ENCODE measurements around the gene PCDH9. TPM values are rescaled to one million over a fixed set of nuclear protein-coding genes. Genes with fewer than 3 reads are reported as not detected.

Gene PCDH9
- total RNA-seq, 1 experiment from 2014 or later = 4.2 TPM

- Histone ChIP-seq H3K36me3 (ENCODE audit: control insufficient read depth, insufficient read depth, low read length) (no peaks in the 10 kb centered on the region), H3K4me1 (ENCODE audit: control insufficient read depth, insufficient read depth, low read length) (no peaks in the 10 kb centered on the region), H3K4me3 (ENCODE audit: low read depth in 2 of 2, low read length in 2 of 2) (no peak overlapping the region), H3K9me3 (ENCODE audit: control insufficient read depth, insufficient read depth, low read depth, low read length) (no peaks in the 10 kb centered on the region), H3K27me3 (ENCODE audit: control insufficient read depth, insufficient read depth, low read length) (no peaks in the 10 kb centered on the region), H3K27ac (ENCODE audit: low read length) (peak overlapping the region; percentile 9; the same call in 1 of the 2 replicates)
- POLR2A ChIA-PET = no interaction called here
- CTCF ChIA-PET = no interaction called here
- in situ Hi-C loops (cut with HindIII; ENCODE audit: low pct_unique_long_range_greater_than_20kb, low sequenced_read_pairs) = no loop called here
- no peak for ATAC-seq
- intact Hi-C loops (cut with micrococcal nuclease; ENCODE audit: unreplicated experiment) = no loop called here
- TF ChIP-seq POLR2AphosphoS5 (IDR thresholded peaks at IDR 0.05; ENCODE audit: low read depth, low read length) (no peak), TCF7L2 (IDR thresholded peaks at IDR 0.05; ENCODE audit: low read depth, low read length) (no peak)
- no peak for DNase-seq (ENCODE audit: low read depth, low spot score)
- no TSS peak for BruUV-seq (replicated peaks)
Observed at GRCh38 chr13:66344805-66345517, 885.2 kb downstream of the PCDH9 start.

DNA sequence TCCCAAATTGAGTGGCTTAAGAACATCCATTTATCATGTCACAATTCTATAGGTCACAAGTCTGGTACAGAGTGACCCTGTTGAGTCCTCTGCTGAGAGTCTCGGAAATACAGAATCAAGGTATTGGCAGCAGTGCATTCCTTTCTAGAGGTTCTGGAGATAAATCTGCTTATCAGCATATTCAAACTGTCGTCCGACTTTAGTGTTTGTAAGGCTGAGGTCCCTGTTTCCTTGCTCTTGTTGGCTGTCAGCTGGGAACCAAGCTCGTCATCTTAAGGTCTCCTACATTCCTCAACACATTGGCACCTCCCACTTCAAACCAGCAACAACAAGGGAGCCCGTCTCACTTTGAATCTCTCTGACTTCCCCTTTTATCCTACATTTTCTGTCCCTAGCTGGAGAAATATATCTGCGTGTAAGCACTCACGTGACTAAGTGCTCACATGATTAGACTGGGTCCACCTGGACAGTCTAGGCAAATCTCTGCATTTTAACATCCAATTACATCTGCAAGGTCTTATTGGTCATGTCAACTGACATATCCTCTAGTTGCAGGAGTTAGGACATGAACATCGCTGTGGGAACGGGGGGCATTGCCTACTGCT is 886.8 kb downstream of the PCDH9 start:
- CTCF ChIA-PET = interaction anchor here (0.5 kb wide), 1 partner anchor 131 kb away, joined by 4 read pairs; no protein-coding TSS in a partner anchor
- POLR2A ChIA-PET = no interaction called here
- TF ChIP-seq TCF7L2 (IDR thresholded peaks at IDR 0.05; ENCODE audit: low read depth, low read length) (no peak), SIN3A (IDR thresholded peaks at IDR 0.05; ENCODE audit: borderline replicate concordance, insufficient read depth, low read depth, low read length) (no peak), CTCF (IDR thresholded peaks at IDR 0.05) (no peak), POLR2AphosphoS5 (IDR thresholded peaks at IDR 0.05; ENCODE audit: low read depth, low read length) (no peak), REST (IDR thresholded peaks at IDR 0.05; ENCODE audit: insufficient read depth in 1 of 2, low read depth in 2 of 2, low read length in 1 of 2) (no peak)

More for the DNA sequence above, 886.8 kb downstream of the PCDH9 start:
- intact Hi-C loops (cut with micrococcal nuclease; ENCODE audit: unreplicated experiment) = no loop called here
- Histone ChIP-seq H3K4me1 (ENCODE audit: control insufficient read depth, insufficient read depth, low read length) (no peaks in the 10 kb centered on the region), H3K27me3 (ENCODE audit: control insufficient read depth, insufficient read depth, low read length) (no peaks in the 10 kb centered on the region), H3K27ac (ENCODE audit: low read length) (no peak overlapping the region), H3K9me3 (ENCODE audit: control insufficient read depth, insufficient read depth, low read depth, low read length) (no peaks in the 10 kb centered on the region), H3K36me3 (ENCODE audit: control insufficient read depth, insufficient read depth, low read length) (no peaks in the 10 kb centered on the region), H3K4me3 (ENCODE audit: low read depth in 2 of 2, low read length in 2 of 2) (no peak overlapping the region)
- ATAC-seq = no peak
- in situ Hi-C loops (cut with HindIII; ENCODE audit: low pct_unique_long_range_greater_than_20kb, low sequenced_read_pairs) = no loop called here
- BruUV-seq (replicated peaks) = no TSS peak
- DNase-seq (ENCODE audit: low read depth, low spot score) = no peak
